Measurements from ENCODE around the gene EPM2AIP1. TPM values are rescaled to one million over a fixed set of nuclear protein-coding genes. Genes with fewer than 3 reads are reported as not detected.

The EPM2AIP1 gene
- total and polyA plus RNA-seq, 7 donors: 2.5 to 22.9 (median 12.3) TPM

- Histone ChIP-seq H3K4me1 (no peaks in the 10 kb centered on the region), H3K27ac (no peak overlapping the region), H3K9me3 (no peaks in the 10 kb centered on the region), H3K27me3 (ENCODE audit: insufficient read depth in 3 of 3, low read length in 2 of 3) (no peaks in the 10 kb centered on the region), H3K36me3 (ENCODE audit: insufficient read depth in 1 of 2, low read depth in 1 of 2) (no peaks in the 10 kb centered on the region), H3K4me3 (no peak overlapping the region)
- no peak for DNase-seq
- 64 to 65% (median 64%) methylated on average over 3 to 4 of the region's 4 CpGs for WGBS, 3 donors
- TF ChIP-seq CTCF (IDR thresholded peaks at IDR 0.05): no peak
- intact Hi-C loops (cut with DNase I): no loop called here
- peak in 2 of 4 donors; percentile 30 to 35 for ATAC-seq
Measured at GRCh38 chr3:36969540-36970432, 23.1 kb downstream of the EPM2AIP1 start.

GRCh38 chr3:36969085-36969484, 23.8 kb downstream of the EPM2AIP1 start:
- no peaks in the 10 kb centered on the region for H3K9me3 ChIP-seq
- intact Hi-C loops (cut with DNase I): no loop called here
- ATAC-seq (no peak), DNase-seq (no peak)
- no peak overlapping the region for H3K4me3 ChIP-seq
- no peaks in the 10 kb centered on the region for H3K36me3 ChIP-seq (ENCODE audit: insufficient read depth in 1 of 2, low read depth in 1 of 2)
- 75 to 86% (median 83%) methylated on average over 4 of the region's 4 CpGs for WGBS, 3 donors
- no peak for TF ChIP-seq CTCF (IDR thresholded peaks at IDR 0.05)
- H3K4me1 ChIP-seq: no peaks in the 10 kb centered on the region
- H3K27ac ChIP-seq: no peak overlapping the region
- H3K27me3 ChIP-seq (ENCODE audit: insufficient read depth in 3 of 3, low read length in 2 of 3): no peaks in the 10 kb centered on the region

GRCh38 chr3:36965440-36965839, 27.5 kb downstream of the EPM2AIP1 start:
- H3K27ac ChIP-seq: no peak overlapping the region
- H3K27me3 ChIP-seq (ENCODE audit: insufficient read depth in 3 of 3, low read length in 2 of 3): no peaks in the 10 kb centered on the region
- no peaks in the 10 kb centered on the region for H3K4me1 ChIP-seq
- H3K4me3 ChIP-seq: no peak overlapping the region
- intact Hi-C loops (cut with DNase I): no loop called here
- H3K36me3 ChIP-seq (ENCODE audit: insufficient read depth in 1 of 2, low read depth in 1 of 2): no peaks in the 10 kb centered on the region
- H3K9me3 ChIP-seq: no peaks in the 10 kb centered on the region
- ATAC-seq (no peak), DNase-seq (no peak)
- no peak for TF ChIP-seq CTCF (IDR thresholded peaks at IDR 0.05)
- WGBS, 3 donors: 81 to 83% (median 82%) methylated on average over 3 of the region's 3 CpGs

- H3K4me3 ChIP-seq: no peak overlapping the region
- H3K4me1 ChIP-seq: no peaks in the 10 kb centered on the region
- H3K27ac ChIP-seq: no peak overlapping the region
- intact Hi-C loops (cut with DNase I): no loop called here
- no peaks in the 10 kb centered on the region for H3K36me3 ChIP-seq (ENCODE audit: insufficient read depth in 1 of 2, low read depth in 1 of 2)
- TF ChIP-seq CTCF (IDR thresholded peaks at IDR 0.05): no peak
- no peaks in the 10 kb centered on the region for H3K27me3 ChIP-seq (ENCODE audit: insufficient read depth in 3 of 3, low read length in 2 of 3)
- ATAC-seq (no peak), DNase-seq (no peak)
- no peaks in the 10 kb centered on the region for H3K9me3 ChIP-seq
Measured at GRCh38 chr3:36964817-36965216, 28.1 kb downstream of the EPM2AIP1 start.
